Measurements from ENCODE around the gene ZNF717. TPM values are rescaled to one million over a fixed set of nuclear protein-coding genes. Genes with fewer than 3 reads are reported as not detected.

ZNF717 gene
- total and polyA plus RNA-seq, 5 donors from 2014 or later: 3.0 to 7.1 (median 4.4) TPM

Other genes with a start within 250 kb of the ZNF717 start
- not detected for gene FRG2C, start 121.2 kb downstream of the ZNF717 start, total RNA-seq
- not detected for gene FRG2C, start 121.2 kb downstream of the ZNF717 start, polyA plus RNA-seq